ENCODE results near the gene MPZL1. TPM values are rescaled to one million over a fixed set of nuclear protein-coding genes. Genes with fewer than 3 reads are reported as not detected.

Gene MPZL1
- polyA plus RNA-seq, 3 donors from 2014 or later = 6.8 to 14.3 (median 12.1) TPM

DNA sequence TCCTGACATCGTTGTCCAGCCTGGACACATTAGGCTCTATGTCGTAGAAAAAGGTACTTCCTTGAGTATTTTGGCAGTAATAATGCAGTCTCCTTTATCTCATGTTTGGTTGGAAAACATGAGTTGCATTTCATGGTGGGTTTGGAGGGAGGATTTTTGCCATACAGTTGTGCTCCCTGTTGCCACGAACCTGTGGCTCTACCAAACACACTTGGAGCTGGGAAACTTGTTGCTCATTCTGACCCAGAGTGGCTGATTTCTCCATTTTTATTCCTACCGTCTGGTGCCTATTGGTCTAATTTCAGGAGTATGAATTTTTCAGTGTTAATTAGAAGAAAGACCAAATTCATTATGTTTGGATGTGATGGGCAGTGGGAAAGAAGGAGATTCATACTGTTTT lies 50.7 kb downstream of the MPZL1 start:
- H3K4me1 Mint-ChIP-seq = no peaks in the 10 kb centered on the region
- peaks cover 12 to 40% (median 13%) of the 10 kb centered on the region in 3 donors for H3K36me3 Mint-ChIP-seq
- no peaks in the 10 kb centered on the region for H3K9me3 Mint-ChIP-seq
- H3K4me3 Mint-ChIP-seq = no peak overlapping the region
- H3K27me3 Mint-ChIP-seq (ENCODE audit: low read depth in 3 of 3) = peaks cover 0 to 3% (median 0%) of the 10 kb centered on the region in 3 donors
- no peak overlapping the region for H3K27ac Mint-ChIP-seq
- DNase-seq = no peak

DNA sequence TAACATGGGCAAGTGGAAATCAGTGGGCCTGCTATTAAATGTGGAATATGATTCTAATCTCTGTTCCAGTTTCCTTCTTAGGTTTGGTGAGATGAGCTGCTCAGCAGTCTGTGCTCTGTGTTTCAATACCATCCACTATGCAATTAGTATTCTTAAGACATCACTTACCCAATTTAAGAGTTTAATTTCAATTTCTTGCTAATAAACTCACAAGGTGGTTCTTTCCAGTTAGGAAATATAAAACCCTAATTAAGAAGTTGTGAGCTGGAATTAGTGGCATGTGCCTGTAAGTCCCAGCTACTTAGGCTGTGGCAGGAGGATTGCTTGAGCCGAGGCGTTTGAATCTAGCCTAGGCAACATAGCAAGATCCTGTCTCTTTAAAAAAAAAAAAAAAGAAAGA lies 51.7 kb downstream of the MPZL1 start:
- H3K4me1 Mint-ChIP-seq = no peaks in the 10 kb centered on the region
- no peak for DNase-seq
- no peaks in the 10 kb centered on the region for H3K9me3 Mint-ChIP-seq
- peaks cover 6 to 42% (median 9%) of the 10 kb centered on the region in 3 donors for H3K36me3 Mint-ChIP-seq
- H3K27me3 Mint-ChIP-seq (ENCODE audit: low read depth in 3 of 3) = peaks cover 0 to 5% (median 0%) of the 10 kb centered on the region in 3 donors
- H3K4me3 Mint-ChIP-seq = no peak overlapping the region
- H3K27ac Mint-ChIP-seq = no peak overlapping the region

DNA sequence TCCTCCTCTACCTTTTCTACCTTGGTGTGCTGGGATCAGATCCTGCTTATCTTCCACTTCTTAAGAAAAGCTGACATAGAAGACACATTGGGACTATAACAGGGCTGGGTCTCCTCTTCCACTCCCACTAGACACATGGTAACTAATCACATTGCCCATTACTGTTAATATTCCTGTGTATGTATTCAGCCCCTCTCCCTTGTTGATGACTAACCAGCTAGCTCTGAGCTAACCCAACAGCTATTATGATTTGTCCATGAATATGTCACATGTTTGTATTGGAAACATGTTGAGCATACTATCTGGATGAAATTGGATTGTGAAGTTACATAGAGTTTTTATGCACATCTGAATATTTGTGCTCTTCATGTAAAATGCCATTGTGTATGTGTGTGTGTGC lies 52.9 kb downstream of the MPZL1 start:
- H3K27ac Mint-ChIP-seq = peak overlapping the region in 1 of 6 donors; percentile 2
- H3K4me3 Mint-ChIP-seq = no peak overlapping the region
- H3K4me1 Mint-ChIP-seq = no peaks in the 10 kb centered on the region
- DNase-seq = no peak
- H3K9me3 Mint-ChIP-seq = peaks cover 0 to under 1% (median 0%) of the 10 kb centered on the region in 6 donors
- H3K36me3 Mint-ChIP-seq = peaks cover 5 to 34% (median 7%) of the 10 kb centered on the region in 3 donors
- peaks cover 0 to 5% (median 0%) of the 10 kb centered on the region in 3 donors for H3K27me3 Mint-ChIP-seq (ENCODE audit: low read depth in 3 of 3)

DNA sequence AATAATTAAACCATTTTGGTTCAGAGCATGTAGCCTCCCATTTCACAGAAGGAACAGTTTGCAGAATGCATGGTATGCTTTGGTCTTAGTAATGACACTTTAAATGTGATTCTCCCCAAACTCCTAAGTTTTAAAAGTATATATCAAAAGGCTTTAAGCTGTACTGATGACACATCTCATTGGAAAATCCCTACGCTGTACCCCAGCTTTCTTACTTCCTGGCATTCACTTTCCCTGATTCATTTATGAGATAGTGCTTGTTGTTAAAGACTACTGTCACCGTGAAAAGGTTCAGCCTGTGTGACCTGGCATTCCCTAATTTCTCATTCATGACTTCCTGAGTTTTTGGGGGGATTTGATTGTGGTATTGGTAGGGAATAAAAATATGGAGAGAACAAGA lies 53.4 kb downstream of the MPZL1 start:
- Mint-ChIP-seq H3K36me3 (peaks cover 4 to 30% (median 5%) of the 10 kb centered on the region in 3 donors), H3K4me1 (no peaks in the 10 kb centered on the region), H3K4me3 (no peak overlapping the region), H3K9me3 (peaks cover 0 to 3% (median 0%) of the 10 kb centered on the region in 6 donors), H3K27ac (no peak overlapping the region), H3K27me3 (ENCODE audit: low read depth in 3 of 3) (peaks cover 0 to 5% (median 0%) of the 10 kb centered on the region in 3 donors)
- DNase-seq = no peak

DNA sequence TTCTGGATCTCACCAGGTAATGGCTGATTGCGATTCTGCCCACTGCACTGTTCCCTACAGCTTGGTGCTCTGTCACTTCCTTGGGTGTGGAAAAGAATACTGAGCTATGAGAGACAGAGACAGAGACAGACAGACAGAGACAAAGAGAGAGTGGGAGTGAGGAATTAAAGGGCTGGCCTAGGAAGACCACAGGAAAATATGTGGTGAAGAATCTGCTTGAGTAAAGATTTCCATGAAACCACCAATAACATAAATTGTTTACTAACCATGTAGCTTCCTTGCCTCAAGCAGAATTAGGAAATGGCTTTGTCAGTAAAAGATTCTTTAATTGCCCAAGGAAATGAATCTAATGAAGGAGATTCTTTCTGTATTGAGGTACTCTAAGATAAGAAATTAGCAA lies 54.4 kb downstream of the MPZL1 start:
- Mint-ChIP-seq H3K9me3 (peaks cover 0 to 3% (median 0%) of the 10 kb centered on the region in 6 donors), H3K4me1 (no peaks in the 10 kb centered on the region), H3K4me3 (no peak overlapping the region), H3K27ac (no peak overlapping the region), H3K36me3 (peaks cover 4 to 29% (median 5%) of the 10 kb centered on the region in 3 donors), H3K27me3 (ENCODE audit: low read depth in 3 of 3) (peaks cover 0 to 5% (median 0%) of the 10 kb centered on the region in 3 donors)
- no peak for DNase-seq

DNA sequence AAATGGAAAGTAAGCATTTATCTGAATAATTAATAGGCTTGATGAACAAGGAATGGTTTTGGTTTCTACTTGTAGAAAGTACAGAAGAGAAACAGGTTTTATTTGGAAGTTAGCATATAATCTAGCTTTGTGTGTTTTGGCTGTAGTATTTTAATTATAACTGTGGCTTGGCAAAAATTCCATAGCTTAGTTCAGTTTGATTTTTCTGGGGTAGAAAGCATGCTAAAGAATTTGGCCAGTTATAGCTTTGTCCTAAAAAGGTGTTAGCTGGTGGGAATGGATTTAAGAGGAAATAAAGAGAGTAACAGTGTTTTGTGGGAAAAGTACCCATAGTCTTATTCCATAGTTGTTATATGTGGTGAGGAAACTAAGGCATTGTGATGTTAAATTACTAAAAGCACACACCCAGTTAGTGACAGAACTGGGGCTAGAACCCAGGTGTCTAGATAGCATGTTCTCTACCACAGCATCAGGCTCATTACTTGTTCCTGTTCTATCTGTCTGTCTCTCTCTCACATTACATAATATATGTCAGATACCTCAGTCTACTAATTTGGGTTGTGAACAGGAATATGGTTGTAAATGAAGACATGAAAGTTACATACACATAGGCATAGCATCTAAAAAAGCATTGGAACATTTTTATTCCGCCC lies 55.0 kb downstream of the MPZL1 start:
- H3K27ac Mint-ChIP-seq = no peak overlapping the region
- no peaks in the 10 kb centered on the region for H3K4me1 Mint-ChIP-seq
- no peak overlapping the region for H3K4me3 Mint-ChIP-seq
- no peak for DNase-seq
- H3K36me3 Mint-ChIP-seq = peaks cover 4 to 29% (median 5%) of the 10 kb centered on the region in 3 donors
- peaks cover 0 to 3% (median 0%) of the 10 kb centered on the region in 6 donors for H3K9me3 Mint-ChIP-seq
- peaks cover 0 to 5% (median 0%) of the 10 kb centered on the region in 3 donors for H3K27me3 Mint-ChIP-seq (ENCODE audit: low read depth in 3 of 3)

DNA sequence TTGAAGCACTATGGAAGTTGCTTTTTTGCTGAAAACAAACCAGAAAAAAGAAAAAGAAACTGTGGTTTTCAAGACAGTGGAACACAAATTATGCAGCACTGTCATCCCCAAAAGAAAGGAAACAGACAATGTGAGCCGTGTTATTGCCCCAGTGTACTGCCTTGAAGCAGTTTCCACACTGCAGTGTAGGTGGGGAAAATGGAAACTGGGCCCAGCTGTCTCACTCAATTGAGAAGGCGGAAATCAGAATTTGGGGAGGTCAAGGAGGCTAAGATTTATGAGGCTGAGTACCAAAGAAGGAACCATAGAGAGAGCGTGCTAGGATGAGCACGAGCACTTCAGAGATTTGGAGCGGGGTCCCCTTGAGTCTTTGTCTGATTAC lies 55.5 kb downstream of the MPZL1 start:
- Mint-ChIP-seq H3K27me3 (ENCODE audit: low read depth in 3 of 3) (peaks cover 0 to 5% (median 0%) of the 10 kb centered on the region in 3 donors), H3K4me3 (no peak overlapping the region), H3K4me1 (no peaks in the 10 kb centered on the region), H3K36me3 (peaks cover 4 to 24% (median 5%) of the 10 kb centered on the region in 3 donors), H3K9me3 (peaks cover 0 to 3% (median 0%) of the 10 kb centered on the region in 6 donors), H3K27ac (no peak overlapping the region)
- no peak for DNase-seq

DNA sequence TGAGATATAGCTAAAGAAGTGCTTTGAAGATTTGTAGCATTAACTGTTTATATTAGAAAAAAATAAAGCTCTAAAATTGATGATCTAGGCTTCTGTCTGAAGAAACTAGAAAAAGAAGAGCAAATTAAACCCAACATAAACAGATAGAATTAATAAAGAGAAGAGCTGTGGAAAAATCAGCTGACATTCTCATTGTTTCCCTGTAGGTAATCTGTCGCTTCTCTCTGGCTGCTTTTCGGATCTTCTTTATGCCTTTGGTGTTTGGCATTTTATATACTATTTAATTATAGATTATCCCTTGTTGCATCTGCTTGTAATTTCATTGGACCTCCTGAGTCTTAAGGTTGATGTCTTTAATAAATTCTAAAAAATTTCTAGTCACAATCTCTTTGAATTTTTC lies 59.8 kb downstream of the MPZL1 start:
- Mint-ChIP-seq H3K4me3 (no peak overlapping the region), H3K9me3 (peaks cover 0 to 3% (median 0%) of the 10 kb centered on the region in 6 donors), H3K36me3 (peaks cover 4 to 9% (median 5%) of the 10 kb centered on the region in 3 donors), H3K4me1 (no peaks in the 10 kb centered on the region), H3K27ac (no peak overlapping the region), H3K27me3 (ENCODE audit: low read depth in 3 of 3) (peaks cover 0 to 5% (median 3%) of the 10 kb centered on the region in 3 donors)
- no peak for DNase-seq

DNA sequence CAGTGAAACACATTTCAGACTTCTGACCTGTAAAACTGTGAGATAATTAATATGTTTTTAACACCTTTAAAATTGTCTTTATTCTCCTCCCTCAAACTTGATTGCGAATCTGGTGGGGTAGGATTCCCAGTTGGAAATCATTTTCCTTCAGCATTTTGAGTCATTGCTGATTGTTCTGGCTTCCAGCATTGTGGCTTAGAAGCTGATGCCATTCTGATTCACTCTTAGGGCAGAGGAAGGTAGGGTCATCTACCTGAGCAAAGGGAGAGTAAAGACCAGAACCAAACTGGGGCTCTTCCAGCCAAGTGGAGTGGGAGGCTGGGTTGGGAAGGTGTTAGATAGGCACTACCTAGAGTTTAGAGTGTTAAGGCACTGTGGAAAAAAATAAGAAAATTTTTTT lies 61.2 kb downstream of the MPZL1 start:
- Mint-ChIP-seq H3K4me1 (no peaks in the 10 kb centered on the region), H3K4me3 (no peak overlapping the region), H3K27me3 (ENCODE audit: low read depth in 3 of 3) (peaks cover 0 to 5% (median 3%) of the 10 kb centered on the region in 3 donors), H3K27ac (no peak overlapping the region), H3K36me3 (peaks cover 0 to 6% (median 4%) of the 10 kb centered on the region in 3 donors), H3K9me3 (peaks cover 0 to 3% (median 0%) of the 10 kb centered on the region in 6 donors)
- DNase-seq = no peak

DNA sequence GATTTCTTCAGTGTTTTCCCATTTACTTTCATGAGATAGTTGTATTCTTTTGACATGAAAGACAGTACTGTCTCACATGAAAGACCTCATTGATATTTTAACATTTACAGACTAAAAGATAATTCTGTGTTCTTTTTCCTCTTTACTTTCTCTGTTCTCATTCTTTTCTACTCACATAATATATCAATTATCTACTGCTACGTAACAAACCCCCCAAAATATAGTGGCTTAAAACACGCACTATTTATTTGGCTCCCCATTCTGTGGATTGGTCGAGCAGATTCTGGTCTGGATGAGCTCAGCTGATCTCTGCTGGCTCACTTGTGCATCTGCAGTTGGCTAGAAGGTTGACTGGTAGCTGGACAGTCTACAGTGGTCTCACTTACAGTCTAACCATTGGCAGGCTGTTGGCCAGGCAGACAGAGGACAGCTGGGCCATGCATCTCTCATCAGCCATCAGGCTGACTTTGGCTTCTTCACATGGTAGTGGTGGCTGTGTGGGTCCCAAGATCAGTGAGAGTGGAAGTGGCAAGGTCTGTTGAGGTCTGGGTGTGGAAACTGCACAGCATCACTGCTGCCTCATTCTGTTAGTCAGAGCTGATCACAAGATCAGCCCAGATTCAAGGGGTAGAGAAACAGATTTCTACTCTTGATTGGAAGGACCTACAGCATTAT lies 63.2 kb downstream of the MPZL1 start:
- H3K4me3 Mint-ChIP-seq = no peak overlapping the region
- no peaks in the 10 kb centered on the region for H3K4me1 Mint-ChIP-seq
- peak in 2 of 3 donors; percentile 5 to 10 for DNase-seq
- peaks cover 0 to 7% (median 0%) of the 10 kb centered on the region in 3 donors for H3K27me3 Mint-ChIP-seq (ENCODE audit: low read depth in 3 of 3)
- no peaks in the 10 kb centered on the region for H3K9me3 Mint-ChIP-seq
- H3K27ac Mint-ChIP-seq = no peak overlapping the region
- peaks cover 0 to 16% (median 9%) of the 10 kb centered on the region in 3 donors for H3K36me3 Mint-ChIP-seq

DNA sequence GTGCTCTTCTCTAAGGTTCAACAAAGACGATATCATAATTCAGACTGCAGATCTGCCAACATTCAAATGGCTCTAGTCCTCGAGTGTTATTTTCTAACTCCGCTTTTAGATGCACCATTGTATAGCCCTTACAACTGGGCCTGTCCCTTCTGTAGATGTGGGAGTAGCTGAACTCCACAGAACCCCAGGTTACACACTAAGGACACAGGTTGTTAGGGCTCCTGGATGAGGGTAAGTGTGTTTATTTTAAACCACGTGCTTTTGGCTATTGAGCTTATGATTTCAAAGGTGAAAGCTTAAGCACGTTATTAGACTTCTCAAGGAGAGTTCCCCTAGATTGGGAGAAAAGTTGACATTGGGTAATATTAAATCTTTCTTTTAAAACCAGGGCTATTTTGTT lies 64.7 kb downstream of the MPZL1 start:
- no peaks in the 10 kb centered on the region for H3K9me3 Mint-ChIP-seq
- no peak for DNase-seq
- no peak overlapping the region for H3K4me3 Mint-ChIP-seq
- H3K27me3 Mint-ChIP-seq (ENCODE audit: low read depth in 3 of 3) = peaks cover 0 to 7% (median 0%) of the 10 kb centered on the region in 3 donors
- no peaks in the 10 kb centered on the region for H3K4me1 Mint-ChIP-seq
- H3K27ac Mint-ChIP-seq = no peak overlapping the region
- H3K36me3 Mint-ChIP-seq = peaks cover 5 to 20% (median 9%) of the 10 kb centered on the region in 3 donors

DNA sequence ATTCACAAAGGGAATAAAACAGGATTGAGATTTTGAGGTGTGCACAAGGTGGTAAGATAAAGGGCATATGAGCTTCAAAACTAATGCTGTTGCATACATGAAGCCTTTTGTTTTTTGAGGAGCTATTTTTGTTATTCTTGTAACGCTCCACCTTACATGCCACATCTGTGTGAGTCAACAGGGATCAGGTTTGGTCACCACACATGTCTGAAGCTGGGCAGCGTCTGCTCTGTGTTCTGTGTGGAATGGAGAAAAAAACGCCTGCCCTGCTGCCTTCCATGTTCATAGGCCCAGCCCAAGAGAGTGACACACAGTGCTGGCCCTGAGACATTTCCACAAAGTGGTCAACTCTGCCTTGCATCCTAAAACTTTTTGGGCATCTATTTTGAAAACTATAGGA lies 67.7 kb downstream of the MPZL1 start:
- Mint-ChIP-seq H3K27ac (no peak overlapping the region), H3K4me3 (no peak overlapping the region), H3K36me3 (peaks cover 9 to 20% (median 10%) of the 10 kb centered on the region in 3 donors), H3K9me3 (no peaks in the 10 kb centered on the region), H3K27me3 (ENCODE audit: low read depth in 3 of 3) (peaks cover 0 to 5% (median 0%) of the 10 kb centered on the region in 3 donors), H3K4me1 (no peaks in the 10 kb centered on the region)
- no peak for DNase-seq

DNA sequence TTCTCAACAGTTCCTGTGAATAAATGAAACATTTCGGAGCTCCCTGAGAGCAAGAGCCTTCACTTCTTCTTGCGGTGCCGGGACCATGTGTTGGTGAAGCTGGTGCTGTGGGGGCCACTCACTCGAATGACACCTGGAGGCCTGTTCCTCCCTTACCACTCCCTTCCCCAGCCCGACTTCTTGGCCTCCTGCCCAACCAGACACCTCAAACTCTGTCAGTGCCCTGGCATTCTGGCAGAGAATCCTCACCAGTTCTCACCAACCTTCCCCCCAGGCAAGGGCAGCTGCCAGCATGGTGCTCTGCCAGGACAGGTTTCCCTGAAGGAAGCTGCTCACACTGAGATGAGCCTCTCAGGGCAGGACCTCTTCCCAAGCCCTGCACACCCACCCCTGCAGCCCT lies 68.3 kb downstream of the MPZL1 start:
- peaks cover 9 to 20% (median 10%) of the 10 kb centered on the region in 3 donors for H3K36me3 Mint-ChIP-seq
- H3K9me3 Mint-ChIP-seq = no peaks in the 10 kb centered on the region
- H3K4me3 Mint-ChIP-seq = no peak overlapping the region
- H3K27me3 Mint-ChIP-seq (ENCODE audit: low read depth in 3 of 3) = peaks cover 0 to 4% (median 0%) of the 10 kb centered on the region in 3 donors
- no peaks in the 10 kb centered on the region for H3K4me1 Mint-ChIP-seq
- no peak overlapping the region for H3K27ac Mint-ChIP-seq
- DNase-seq = no peak

Measured in immature natural killer cell (primary cell).